Measurements from ENCODE around the gene PVALEF. TPM values are rescaled to one million over a fixed set of nuclear protein-coding genes. Genes with fewer than 3 reads are reported as not detected.
"Not testable (repeated sequence)": the region's sequence is repeated elsewhere in the genome, so short reads cannot be mapped to it uniquely, and the experiment has no call there.

PVALEF gene
- total RNA-seq, 1 experiment from 2014 or later: not detected

- no peak overlapping the region for H2BK120ac ChIP-seq (ENCODE audit: low read depth, low read length, poor library complexity, severe bottlenecking)
- H3K27me3 Mint-ChIP-seq (ENCODE audit: low read depth): no peaks in the 10 kb centered on the region; the same call in none of the 2 replicates
- H3K14ac ChIP-seq (ENCODE audit: insufficient read depth, low read length): no peak overlapping the region
- H3K27ac ChIP-seq (ENCODE audit: insufficient read length, low read depth, low read length): no peak overlapping the region
- H3K18ac ChIP-seq (ENCODE audit: insufficient read length, low read depth, low read length): no peak overlapping the region
- no peaks in the 10 kb centered on the region for H3K79me2 ChIP-seq (ENCODE audit: insufficient read depth, low read length)
- no peaks in the 10 kb centered on the region; a peak in 1 of 5 replicates for H3K9me3 Mint-ChIP-seq
- no peak overlapping the region for H3K4me3 Mint-ChIP-seq
- no CpG with 5 or more reads among the region's 14 CpGs for WGBS (ENCODE audit: extremely low coverage, insufficient read length, low lambda C conversion rate)
- no peaks in the 10 kb centered on the region for H3K27me3 ChIP-seq (ENCODE audit: insufficient read depth, low read length)
- no peak overlapping the region for H2BK5ac ChIP-seq (ENCODE audit: insufficient read length, low read length)
- no peaks in the 10 kb centered on the region for H3K79me1 ChIP-seq (ENCODE audit: insufficient read depth, low read depth, low read length, poor library complexity, severe bottlenecking)
- H2AFZ ChIP-seq (ENCODE audit: low read length): no peak overlapping the region
- H3K27ac Mint-ChIP-seq: no peak overlapping the region; a peak in 1 of 7 replicates
- no peak for TF ChIP-seq CTCF (conservative IDR thresholded peaks at IDR 0.05)
- H3K56ac ChIP-seq (ENCODE audit: insufficient read length, low read depth, low read length): no peak overlapping the region
- H2BK20ac ChIP-seq (ENCODE audit: low read depth, low read length, poor library complexity, severe bottlenecking): no peak overlapping the region
- no peak overlapping the region for H3K9ac ChIP-seq (ENCODE audit: extremely low read depth, insufficient read length, low read length)
- no peak overlapping the region for H3K4ac ChIP-seq (ENCODE audit: low read depth, low read length)
- no peaks in the 10 kb centered on the region for H3K4me1 ChIP-seq (ENCODE audit: insufficient read depth, low read length)
- no peak overlapping the region for H4K91ac ChIP-seq (ENCODE audit: insufficient read length, low read depth, low read length)
- no peak for DNase-seq
- H3K23ac ChIP-seq (ENCODE audit: insufficient read length, low read depth, low read length): no peak overlapping the region
- H4K8ac ChIP-seq (replicated peaks; ENCODE audit: insufficient read length, low read depth, low read length): no peak overlapping the region
- H4K20me1 ChIP-seq (ENCODE audit: control insufficient read depth, insufficient read depth, insufficient read length): no peaks in the 10 kb centered on the region
- H3T11ph ChIP-seq (ENCODE audit: low read length): no peak overlapping the region
- no peak overlapping the region for H2BK12ac ChIP-seq (ENCODE audit: insufficient read length, low read depth, low read length)
- H3K23me2 ChIP-seq (ENCODE audit: insufficient read length, low read depth, low read length, poor library complexity, severe bottlenecking): no peaks in the 10 kb centered on the region
- no peak overlapping the region for H3K4me2 ChIP-seq (ENCODE audit: insufficient read depth, insufficient read length, low read length)
- H2AK5ac ChIP-seq (ENCODE audit: insufficient read length, low read length): no peak overlapping the region
- no peak overlapping the region for H2BK15ac ChIP-seq (ENCODE audit: low read depth, low read length)
- H3K4me1 Mint-ChIP-seq: peaks cover 2 to 10% of the 10 kb centered on the region in 2 experiments; a peak in 2 of 4 replicates
- H3K9me3 ChIP-seq (ENCODE audit: control insufficient read depth, low read depth, low read length): no peaks in the 10 kb centered on the region
- H3K36me3 Mint-ChIP-seq (ENCODE audit: insufficient read depth in 1 of 3, low read depth in 3 of 3): no peaks in the 10 kb centered on the region; a peak in 1 of 7 replicates
- H4K5ac ChIP-seq (ENCODE audit: insufficient read length, low read depth, low read length): no peak overlapping the region
Measured at GRCh38 chr17:81144423-81144781, 20.9 kb upstream of the PVALEF start.

GRCh38 chr17:81146208-81146607, 19.1 kb upstream of the PVALEF start:
- H3K18ac ChIP-seq (ENCODE audit: insufficient read length, low read depth, low read length); H2AFZ ChIP-seq (ENCODE audit: low read length); H3K79me2 ChIP-seq (ENCODE audit: insufficient read depth, low read length); H2AK5ac ChIP-seq (ENCODE audit: insufficient read length, low read length); H2BK15ac ChIP-seq (ENCODE audit: low read depth, low read length); H2BK120ac ChIP-seq (ENCODE audit: low read depth, low read length, poor library complexity, severe bottlenecking); H3K4me1 Mint-ChIP-seq; H4K20me1 ChIP-seq (ENCODE audit: control insufficient read depth, insufficient read depth, insufficient read length); H3K27me3 Mint-ChIP-seq (ENCODE audit: low read depth); H2BK5ac ChIP-seq (ENCODE audit: insufficient read length, low read length); H3K27ac Mint-ChIP-seq; H4K91ac ChIP-seq (ENCODE audit: insufficient read length, low read depth, low read length); H3K9me3 Mint-ChIP-seq; H3K23me2 ChIP-seq (ENCODE audit: insufficient read length, low read depth, low read length, poor library complexity, severe bottlenecking); DNase-seq; H3K4ac ChIP-seq (ENCODE audit: low read depth, low read length); H4K8ac ChIP-seq (replicated peaks; ENCODE audit: insufficient read length, low read depth, low read length); H3K4me3 Mint-ChIP-seq; H4K5ac ChIP-seq (ENCODE audit: insufficient read length, low read depth, low read length); H3K27me3 ChIP-seq (ENCODE audit: insufficient read depth, low read length); H2BK20ac ChIP-seq (ENCODE audit: low read depth, low read length, poor library complexity, severe bottlenecking); H2BK12ac ChIP-seq (ENCODE audit: insufficient read length, low read depth, low read length); H3T11ph ChIP-seq (ENCODE audit: low read length); H3K23ac ChIP-seq (ENCODE audit: insufficient read length, low read depth, low read length); H3K9ac ChIP-seq (ENCODE audit: extremely low read depth, insufficient read length, low read length); H3K56ac ChIP-seq (ENCODE audit: insufficient read length, low read depth, low read length); H3K79me1 ChIP-seq (ENCODE audit: insufficient read depth, low read depth, low read length, poor library complexity, severe bottlenecking); H3K9me3 ChIP-seq (ENCODE audit: control insufficient read depth, low read depth, low read length); H3K36me3 Mint-ChIP-seq (ENCODE audit: insufficient read depth in 1 of 3, low read depth in 3 of 3); H3K4me1 ChIP-seq (ENCODE audit: insufficient read depth, low read length); H3K27ac ChIP-seq (ENCODE audit: insufficient read length, low read depth, low read length); H3K14ac ChIP-seq (ENCODE audit: insufficient read depth, low read length); H3K4me2 ChIP-seq (ENCODE audit: insufficient read depth, insufficient read length, low read length): not testable (repeated sequence)
- WGBS (ENCODE audit: extremely low coverage, insufficient read length, low lambda C conversion rate): no CpG with 5 or more reads among the region's 10 CpGs

Measured in H9 (cell line).